Bronchial epithelial cell (primary cell): ENCODE measurements around the gene TET3. TPM values are rescaled to one million over a fixed set of nuclear protein-coding genes. Genes with fewer than 3 reads are reported as not detected.

ENCODE experiments used
- DNase-seq: peaks from one replicate; pipeline ENCODE4 v3.0.0-alpha.2; 2010; ENCODE audit warnings: low read depth
- FAIRE-seq: peaks from 2 replicates; lab custom pipeline; 2011; peaks lifted over from hg19 to GRCh38; lab: Jason Lieb, UNC
- H3K27me3 ChIP-seq: 2 replicates; pipeline ENCODE4 v1.5.1; 2011; ENCODE audit warnings: low read length; ENCODE audit not compliant: control insufficient read depth, insufficient read depth
- H3K36me3 ChIP-seq: 2 replicates; pipeline ENCODE4 v1.5.1; 2011; ENCODE audit warnings: low read length; ENCODE audit not compliant: control insufficient read depth, insufficient read depth
- H3K4me3 ChIP-seq: 2 replicates; pipeline ENCODE4 v1.5.1; 2011; ENCODE audit warnings: mild to moderate bottlenecking, low read depth, low read length, control low read depth
- CTCF ChIP-seq: IDR thresholded peaks from 2 replicates; pipeline ENCODE4 v1.5.1; 2011; ENCODE audit warnings: mild to moderate bottlenecking, moderate library complexity, low read length, control low read depth, inconsistent platforms; ENCODE audit not compliant: insufficient read depth, severe bottlenecking
- total RNA-seq: library from RNA; depleted of rRNA; stranded (reverse); fragments of >200 nt; gene quantifications from 2 replicates; pipeline ENCODE4 v1.2.1, GENCODE V29; 2014

TET3 gene
- total RNA-seq, 1 donor from 2014 or later = 5.3 TPM

- Histone ChIP-seq H3K36me3 (no peaks in the 10 kb centered on the region), H3K4me3 (no peak overlapping the region), H3K27me3 (no peaks in the 10 kb centered on the region)
- DNase-seq (no peak), FAIRE-seq (no peak)
- no peak for TF ChIP-seq CTCF
Observed at GRCh38 chr2:73980566-73980965, 4.1 kb upstream of the TET3 start.

GRCh38 chr2:73981081-73982001 is 3.4 kb upstream of the TET3 start:
- H3K36me3 ChIP-seq = peaks cover 3% of the 10 kb centered on the region
- DNase-seq (peak; percentile 79), FAIRE-seq (no peak)
- no peaks in the 10 kb centered on the region for H3K27me3 ChIP-seq
- H3K4me3 ChIP-seq = peak overlapping the region; percentile 36
- TF ChIP-seq CTCF = no peak

- Histone ChIP-seq H3K36me3 (peaks cover 3% of the 10 kb centered on the region), H3K4me3 (no peak overlapping the region), H3K27me3 (no peaks in the 10 kb centered on the region)
- no peak for TF ChIP-seq CTCF
- DNase-seq (peak; percentile 94), FAIRE-seq (no peak)
Observed at GRCh38 chr2:73982140-73982617, 2.5 kb upstream of the TET3 start.

GRCh38 chr2:73983322-73984202 is 1.1 kb upstream of the TET3 start:
- DNase-seq = peak; percentile 98
- FAIRE-seq = peak; percentile 18
- H3K4me3 ChIP-seq = peak overlapping the region; percentile 72
- H3K36me3 ChIP-seq = peaks cover 3% of the 10 kb centered on the region
- peak; percentile 0 for TF ChIP-seq CTCF
- H3K27me3 ChIP-seq = no peaks in the 10 kb centered on the region

- TF ChIP-seq CTCF = no peak
- FAIRE-seq (no peak), DNase-seq (no peak)
- Histone ChIP-seq H3K36me3 (peaks cover 6% of the 10 kb centered on the region), H3K4me3 (peak overlapping the region; percentile 72), H3K27me3 (no peaks in the 10 kb centered on the region)
Observed at GRCh38 chr2:73984922-73985307, 205 bp downstream of the TET3 start.
